Spleen (tissue), 7 donors: Measurements from ENCODE around the gene CRYBA1.

ENCODE experiments used
- POLR2A ChIP-seq, 3 donors: fragments of 450-650 bp; IDR thresholded peaks; one replicate each; pipeline ENCODE4 v1.5.1; 2017; ENCODE audit warnings: antibody characterized with exemption in 3 of 3, mild to moderate bottlenecking in 1 of 3
- TF ChIP-seq, protein P1 (sequence below), 11 experiments: fragments of 200-600 bp in 7 of 11; fragments of 450-650 bp in 4 of 11; sonication (generic) in 4 of 11; IDR thresholded peaks in 8 of 11; conservative IDR thresholded peaks in 3 of 11; 1 replicate in 7 of 11; 2 replicates in 4 of 11; pipeline versions ENCODE4 v1.4.0 to v1.8.0; 2016 to 2021; ENCODE audit warnings: antibody characterized with exemption in 11 of 11, inconsistent platforms in 4 of 11, mild to moderate bottlenecking in 1 of 11
- donor health status: DM: no; HTN: no; CAD: no; lungs with moderate emphysema.
- donor health status: DM: no; HTN: no; CAD: no.
- donor health status: DM: no; HTN: no; CAD: no.

DNA sequence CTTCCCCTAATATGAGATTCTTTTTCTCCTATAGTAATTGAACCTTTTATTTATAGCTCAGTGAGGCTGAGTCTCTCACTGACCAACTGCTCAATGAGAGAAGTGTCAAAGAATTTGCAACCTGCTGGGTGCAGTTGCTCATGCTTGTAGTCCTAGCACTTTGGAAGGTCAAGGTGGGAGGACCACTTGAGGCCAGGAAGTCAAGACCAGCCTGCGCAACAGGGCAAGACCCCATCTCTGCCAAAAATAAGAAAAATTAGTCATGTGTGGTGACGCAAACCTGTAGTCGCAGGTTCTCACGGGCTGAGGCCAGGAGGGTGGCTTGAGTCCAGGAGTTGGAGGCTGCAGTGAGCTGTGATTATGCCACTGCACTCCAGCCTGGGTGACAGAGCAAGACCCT, 30.9 kb upstream of the CRYBA1 start:
- TF ChIP-seq, protein P1, sequence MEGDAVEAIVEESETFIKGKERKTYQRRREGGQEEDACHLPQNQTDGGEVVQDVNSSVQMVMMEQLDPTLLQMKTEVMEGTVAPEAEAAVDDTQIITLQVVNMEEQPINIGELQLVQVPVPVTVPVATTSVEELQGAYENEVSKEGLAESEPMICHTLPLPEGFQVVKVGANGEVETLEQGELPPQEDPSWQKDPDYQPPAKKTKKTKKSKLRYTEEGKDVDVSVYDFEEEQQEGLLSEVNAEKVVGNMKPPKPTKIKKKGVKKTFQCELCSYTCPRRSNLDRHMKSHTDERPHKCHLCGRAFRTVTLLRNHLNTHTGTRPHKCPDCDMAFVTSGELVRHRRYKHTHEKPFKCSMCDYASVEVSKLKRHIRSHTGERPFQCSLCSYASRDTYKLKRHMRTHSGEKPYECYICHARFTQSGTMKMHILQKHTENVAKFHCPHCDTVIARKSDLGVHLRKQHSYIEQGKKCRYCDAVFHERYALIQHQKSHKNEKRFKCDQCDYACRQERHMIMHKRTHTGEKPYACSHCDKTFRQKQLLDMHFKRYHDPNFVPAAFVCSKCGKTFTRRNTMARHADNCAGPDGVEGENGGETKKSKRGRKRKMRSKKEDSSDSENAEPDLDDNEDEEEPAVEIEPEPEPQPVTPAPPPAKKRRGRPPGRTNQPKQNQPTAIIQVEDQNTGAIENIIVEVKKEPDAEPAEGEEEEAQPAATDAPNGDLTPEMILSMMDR (IDR thresholded peaks at IDR 0.05 in 8 of 11, conservative IDR thresholded peaks at IDR 0.05 in 3 of 11), result no peak
- TF ChIP-seq POLR2A (IDR thresholded peaks at IDR 0.05), result no peak
